ENCODE measurements around the gene FOXE3. TPM values are rescaled to one million over a fixed set of nuclear protein-coding genes. Genes with fewer than 3 reads are reported as not detected.

FOXE3 gene
- total and polyA plus RNA-seq, 10 of the 15 experiments (the other 5 are each of a cell fraction or from before 2014, with no cell fraction given), result 0.13 TPM; not detected in 9

DNA sequence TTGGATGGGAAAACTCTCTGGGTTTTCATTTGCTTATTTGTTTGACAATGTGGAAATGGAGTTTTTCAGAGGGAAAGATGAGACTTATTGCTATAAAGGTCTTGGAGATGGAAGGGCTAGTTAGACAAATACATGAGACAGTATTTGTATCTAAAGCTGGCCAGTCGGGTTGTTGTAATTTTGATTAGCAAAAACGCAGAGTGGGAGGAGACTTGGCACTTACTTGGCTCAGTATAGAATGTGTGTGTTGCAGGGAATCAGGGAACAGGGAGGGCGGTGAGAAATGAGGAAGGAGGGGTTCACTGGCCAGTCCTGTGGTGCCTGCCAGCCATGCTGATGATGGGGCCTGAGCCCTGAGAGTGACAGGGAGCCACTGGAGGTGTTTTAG lies 6.0 kb upstream of the FOXE3 start (continued):
- TF ChIP-seq ZZZ3 (IDR thresholded peaks at IDR 0.05; ENCODE audit: control insufficient read depth, insufficient read length, low read depth), result no peak
- TF ChIP-seq, protein P1, sequence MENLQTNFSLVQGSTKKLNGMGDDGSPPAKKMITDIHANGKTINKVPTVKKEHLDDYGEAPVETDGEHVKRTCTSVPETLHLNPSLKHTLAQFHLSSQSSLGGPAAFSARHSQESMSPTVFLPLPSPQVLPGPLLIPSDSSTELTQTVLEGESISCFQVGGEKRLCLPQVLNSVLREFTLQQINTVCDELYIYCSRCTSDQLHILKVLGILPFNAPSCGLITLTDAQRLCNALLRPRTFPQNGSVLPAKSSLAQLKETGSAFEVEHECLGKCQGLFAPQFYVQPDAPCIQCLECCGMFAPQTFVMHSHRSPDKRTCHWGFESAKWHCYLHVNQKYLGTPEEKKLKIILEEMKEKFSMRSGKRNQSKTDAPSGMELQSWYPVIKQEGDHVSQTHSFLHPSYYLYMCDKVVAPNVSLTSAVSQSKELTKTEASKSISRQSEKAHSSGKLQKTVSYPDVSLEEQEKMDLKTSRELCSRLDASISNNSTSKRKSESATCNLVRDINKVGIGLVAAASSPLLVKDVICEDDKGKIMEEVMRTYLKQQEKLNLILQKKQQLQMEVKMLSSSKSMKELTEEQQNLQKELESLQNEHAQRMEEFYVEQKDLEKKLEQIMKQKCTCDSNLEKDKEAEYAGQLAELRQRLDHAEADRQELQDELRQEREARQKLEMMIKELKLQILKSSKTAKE (IDR thresholded peaks at IDR 0.05; ENCODE audit: low read depth, poor library complexity, severe bottlenecking), result no peak
- no peak for TF ChIP-seq ZNF384 (IDR thresholded peaks at IDR 0.05; ENCODE audit: borderline replicate concordance, low read depth, low read length)
- no peak for TF ChIP-seq CHD2 (IDR thresholded peaks at IDR 0.05; ENCODE audit: borderline replicate concordance, low read depth, low read length)
- TF ChIP-seq MXI1 (IDR thresholded peaks at IDR 0.05; ENCODE audit: low read depth, low read length), result no peak
- no peak for TF ChIP-seq PAX8 (IDR thresholded peaks at IDR 0.05)
- TF ChIP-seq WRNIP1 (IDR thresholded peaks at IDR 0.05; ENCODE audit: borderline replicate concordance, low read depth, low read length), result no peak
- no peak for TF ChIP-seq SREBF1 (IDR thresholded peaks at IDR 0.05; ENCODE audit: low read length)

DNA sequence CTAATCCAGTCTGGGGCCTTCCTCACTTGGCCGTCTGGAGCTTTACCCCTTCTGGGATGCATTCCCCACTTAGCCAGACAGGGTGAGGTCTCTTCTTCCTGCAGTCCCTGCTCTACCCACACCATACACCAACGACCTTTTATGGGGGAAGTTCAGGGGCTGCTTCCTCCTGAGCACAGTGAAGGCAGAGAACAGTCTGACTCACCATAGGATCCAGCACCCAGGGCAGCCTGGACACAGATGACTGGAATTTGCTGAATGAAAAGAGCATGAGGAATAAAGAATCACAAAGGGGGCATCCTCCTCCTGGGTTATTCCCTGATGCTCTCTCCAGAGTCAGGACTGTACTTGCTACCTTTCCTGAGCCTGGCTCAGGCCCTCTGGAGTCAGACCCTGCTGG lies 4.6 kb upstream of the FOXE3 start:
- RAD21 ChIA-PET (ENCODE audit: unreplicated experiment), result no interaction called here
- no TSS peak for BruUV-seq (replicated peaks)
- CTCF ChIA-PET, result no interaction called here
- in situ Hi-C loops (cut with MboI) (no loop called here), intact Hi-C loops (cut with micrococcal nuclease; ENCODE audit: unreplicated experiment) (no loop called here)
- Histone ChIP-seq H4K20me1 (ENCODE audit: control insufficient read depth, insufficient read depth) (no peaks in the 10 kb centered on the region), H3K27me3 (replicated peaks in 1 of 2; ENCODE audit: control insufficient read depth in 2 of 2, insufficient read depth in 2 of 2, low read length in 1 of 2) (peaks cover 1 to 5% of the 10 kb centered on the region in 2 experiments; a peak in 3 of 4 replicates), H3K4me2 (ENCODE audit: control insufficient read depth, insufficient read depth) (no peak overlapping the region), H3K4me3 (no peak overlapping the region), H2AFZ (ENCODE audit: control insufficient read depth, low read depth, low read length) (no peak overlapping the region), H3K4me1 (ENCODE audit: control insufficient read depth, insufficient read depth, low read length) (peaks cover 5% of the 10 kb centered on the region; the same call in 1 of the 2 replicates), H3K27ac (ENCODE audit: control insufficient read depth, insufficient read depth) (no peak overlapping the region), H3K9ac (ENCODE audit: control insufficient read depth, insufficient read depth, low read length) (no peak overlapping the region), H3K79me2 (ENCODE audit: control insufficient read depth, insufficient read depth, low read length) (no peaks in the 10 kb centered on the region), H3K9me3 (replicated peaks; ENCODE audit: control insufficient read depth, insufficient read depth, low read length) (no peaks in the 10 kb centered on the region), H3K36me3 (ENCODE audit: control insufficient read depth in 2 of 2, insufficient read depth in 2 of 2, low read length in 1 of 2) (no peaks in the 10 kb centered on the region)
- POLR2A ChIA-PET, result no interaction called here
- ATAC-seq, result no peak
- 5% methylated on average over 2 of the region's 2 CpGs for WGBS (ENCODE audit: insufficient coverage, insufficient replicate concordance, low lambda C conversion rate, missing lambda C conversion rate)
- DNase-seq (ENCODE audit: low read depth, low spot score), result no peak
- FAIRE-seq, result no peak
- SMC1A ChIA-PET (ENCODE audit: uncharacterized antibody, unreplicated experiment), result no interaction called here
- TF ChIP-seq SIN3A (IDR thresholded peaks at IDR 0.05; ENCODE audit: low read depth, low read length) (no peak), MLLT1 (IDR thresholded peaks at IDR 0.05) (no peak), TCF12 (IDR thresholded peaks at IDR 0.05; ENCODE audit: low read depth, low read length) (no peak)
- TF ChIP-seq, protein P2, sequence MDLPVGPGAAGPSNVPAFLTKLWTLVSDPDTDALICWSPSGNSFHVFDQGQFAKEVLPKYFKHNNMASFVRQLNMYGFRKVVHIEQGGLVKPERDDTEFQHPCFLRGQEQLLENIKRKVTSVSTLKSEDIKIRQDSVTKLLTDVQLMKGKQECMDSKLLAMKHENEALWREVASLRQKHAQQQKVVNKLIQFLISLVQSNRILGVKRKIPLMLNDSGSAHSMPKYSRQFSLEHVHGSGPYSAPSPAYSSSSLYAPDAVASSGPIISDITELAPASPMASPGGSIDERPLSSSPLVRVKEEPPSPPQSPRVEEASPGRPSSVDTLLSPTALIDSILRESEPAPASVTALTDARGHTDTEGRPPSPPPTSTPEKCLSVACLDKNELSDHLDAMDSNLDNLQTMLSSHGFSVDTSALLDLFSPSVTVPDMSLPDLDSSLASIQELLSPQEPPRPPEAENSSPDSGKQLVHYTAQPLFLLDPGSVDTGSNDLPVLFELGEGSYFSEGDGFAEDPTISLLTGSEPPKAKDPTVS (IDR thresholded peaks at IDR 0.05; ENCODE audit: low read depth, low read length), result no peak
